CD4-positive, alpha-beta T cell treated with Interleukin-17A for 1 hour (primary cell): Measurements from ENCODE around the gene WIPF2.
"Not testable (repeated sequence)": the region's sequence is repeated elsewhere in the genome, so short reads cannot be mapped to it uniquely, and the experiment has no call there.

Source experiments
- DNase-seq: peaks from one replicate; pipeline ENCODE4 v3.0.0-alpha.2; 2020

WIPF2 gene

DNA sequence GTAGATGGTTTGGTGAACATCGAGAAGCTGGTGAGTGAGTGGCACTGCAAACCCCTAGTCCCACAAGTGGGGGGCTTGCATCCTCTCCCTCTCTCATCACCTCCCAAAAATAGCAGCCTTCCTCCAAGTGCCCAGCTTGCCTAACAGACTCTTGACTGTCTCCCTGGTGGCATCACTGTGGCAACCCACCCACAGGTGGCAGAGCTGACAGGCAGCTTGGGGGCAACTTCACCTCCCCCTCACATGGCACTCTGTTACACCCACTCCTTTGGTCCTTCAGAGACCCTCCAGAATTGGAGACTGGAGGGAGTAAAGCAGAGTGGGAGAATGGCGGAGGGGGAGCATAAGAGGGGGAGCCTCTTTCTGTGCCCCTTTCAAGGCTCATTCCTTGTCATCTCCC lies 26.1 kb upstream of the WIPF2 start:
- no peak for DNase-seq

DNA sequence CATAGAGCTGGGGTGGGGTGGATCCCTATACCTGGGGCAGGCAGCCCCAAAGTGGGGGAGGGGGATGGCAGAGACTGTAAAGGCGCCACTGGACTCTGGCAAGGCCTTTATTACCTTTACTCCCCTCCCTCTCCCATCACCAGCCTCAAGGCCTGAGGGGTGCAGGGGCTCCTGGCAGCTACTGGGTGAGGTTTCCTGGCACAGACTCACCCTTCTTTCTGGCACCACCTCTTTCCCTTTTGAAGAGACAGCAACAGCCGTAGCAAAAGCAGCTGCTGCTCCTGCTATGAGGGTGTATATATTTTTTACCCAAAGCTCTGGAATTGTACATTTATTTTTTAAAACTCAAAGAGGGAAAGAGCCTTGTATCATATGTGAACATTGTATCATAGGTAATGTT lies 24.3 kb upstream of the WIPF2 start:
- no peak for DNase-seq

DNA sequence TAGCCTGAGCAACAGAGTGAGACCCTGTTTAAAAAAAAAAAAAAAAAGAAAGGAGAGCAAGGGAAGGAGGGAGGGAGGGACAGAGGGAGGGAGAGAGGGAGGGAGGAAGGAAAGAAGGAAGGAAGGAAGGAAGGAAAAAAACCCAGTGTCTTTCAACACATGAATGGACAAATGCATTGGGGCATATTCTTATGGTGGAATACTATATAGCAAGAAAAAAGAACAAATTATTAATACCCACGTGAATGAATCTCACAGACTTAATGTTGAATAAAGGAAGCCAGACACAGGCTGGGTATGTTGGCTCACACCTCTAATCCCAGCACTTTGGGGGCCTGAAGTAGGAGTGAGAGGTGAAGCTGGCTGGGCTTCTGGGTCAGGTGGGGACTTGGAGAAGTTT lies 21.6 kb upstream of the WIPF2 start:
- DNase-seq, result no peak

DNA sequence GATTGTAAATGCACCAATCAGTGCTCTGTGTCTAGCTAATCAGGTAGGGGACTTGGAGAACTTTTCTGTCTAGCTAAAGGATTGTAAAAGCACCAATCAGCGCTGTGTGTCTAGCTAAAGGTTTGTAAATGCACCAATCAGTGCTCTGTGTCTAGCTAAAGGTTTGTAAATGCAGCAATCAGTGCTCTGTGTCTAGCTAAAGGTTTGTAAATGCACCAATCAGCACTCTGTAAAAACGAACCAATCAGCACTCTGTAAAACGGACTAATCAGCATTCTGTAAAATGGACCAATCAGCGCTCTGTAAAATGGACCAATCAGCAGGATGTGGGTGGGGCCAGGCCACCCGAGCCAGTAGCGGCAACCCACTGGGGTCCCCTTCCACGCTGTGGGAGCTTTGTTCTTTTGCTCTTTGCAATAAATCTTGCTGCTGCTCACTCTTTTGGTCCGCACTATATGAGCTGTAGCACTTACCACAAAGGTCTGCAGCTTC lies 21.1 kb upstream of the WIPF2 start:
- DNase-seq, result peak; percentile 53

DNA sequence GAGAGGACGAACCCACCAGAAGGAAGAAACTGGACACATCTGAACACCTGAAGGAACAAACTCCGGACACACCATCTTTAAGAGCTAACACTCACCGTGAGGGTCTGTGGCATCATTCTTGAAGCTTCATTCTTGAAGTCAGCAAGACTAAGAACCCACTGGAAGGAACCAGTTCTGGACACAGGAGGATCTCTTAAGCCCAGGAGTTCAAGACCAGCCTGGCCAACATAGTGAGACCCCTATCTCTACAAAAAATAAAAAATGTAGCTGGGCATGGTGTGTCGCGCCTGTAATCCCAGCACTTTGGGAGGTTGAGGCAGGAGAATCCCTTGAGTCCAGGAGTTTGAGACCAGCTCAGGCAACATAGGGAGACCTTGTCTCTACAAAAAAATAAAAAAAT lies 20.5 kb upstream of the WIPF2 start:
- no peak for DNase-seq

DNA sequence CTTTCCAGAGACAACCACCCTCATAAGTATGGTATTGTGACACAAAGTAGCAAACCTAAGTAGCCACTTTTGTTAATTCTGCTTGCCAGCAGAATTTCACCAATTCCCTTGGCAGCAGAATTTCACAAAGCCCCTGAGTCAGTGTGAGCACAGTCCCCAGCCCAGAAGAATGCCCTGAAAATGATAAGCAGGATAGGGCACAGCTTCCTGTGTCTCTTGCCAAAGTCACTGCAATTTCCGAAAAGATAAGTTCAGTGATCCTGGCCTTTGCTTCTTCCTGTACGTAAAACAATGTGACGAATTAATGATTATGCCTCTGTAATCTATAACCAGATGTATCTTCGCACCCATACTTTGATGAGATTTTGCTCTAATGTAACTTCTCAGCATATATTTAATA lies 16.0 kb upstream of the WIPF2 start:
- DNase-seq, result no peak

DNA sequence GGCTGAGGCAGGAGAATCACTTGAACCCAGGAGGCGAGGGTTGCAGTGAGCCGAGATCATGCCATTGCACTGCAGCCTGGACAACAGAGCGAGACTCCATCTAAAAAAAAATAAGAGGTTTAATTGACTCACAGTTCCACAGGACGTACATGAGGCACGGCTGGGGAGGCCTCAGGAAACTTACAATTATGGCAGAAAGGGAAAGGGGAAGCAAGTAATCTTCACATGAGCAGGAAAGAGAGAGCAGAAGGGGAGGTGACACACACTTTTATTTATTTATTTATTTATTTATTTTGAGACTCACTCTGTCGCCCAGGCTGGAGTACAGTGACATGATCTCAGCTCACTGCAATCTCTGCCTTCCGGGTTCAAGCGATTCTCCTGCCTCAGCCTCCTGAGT lies 12.9 kb upstream of the WIPF2 start:
- not testable (repeated sequence) for DNase-seq

DNA sequence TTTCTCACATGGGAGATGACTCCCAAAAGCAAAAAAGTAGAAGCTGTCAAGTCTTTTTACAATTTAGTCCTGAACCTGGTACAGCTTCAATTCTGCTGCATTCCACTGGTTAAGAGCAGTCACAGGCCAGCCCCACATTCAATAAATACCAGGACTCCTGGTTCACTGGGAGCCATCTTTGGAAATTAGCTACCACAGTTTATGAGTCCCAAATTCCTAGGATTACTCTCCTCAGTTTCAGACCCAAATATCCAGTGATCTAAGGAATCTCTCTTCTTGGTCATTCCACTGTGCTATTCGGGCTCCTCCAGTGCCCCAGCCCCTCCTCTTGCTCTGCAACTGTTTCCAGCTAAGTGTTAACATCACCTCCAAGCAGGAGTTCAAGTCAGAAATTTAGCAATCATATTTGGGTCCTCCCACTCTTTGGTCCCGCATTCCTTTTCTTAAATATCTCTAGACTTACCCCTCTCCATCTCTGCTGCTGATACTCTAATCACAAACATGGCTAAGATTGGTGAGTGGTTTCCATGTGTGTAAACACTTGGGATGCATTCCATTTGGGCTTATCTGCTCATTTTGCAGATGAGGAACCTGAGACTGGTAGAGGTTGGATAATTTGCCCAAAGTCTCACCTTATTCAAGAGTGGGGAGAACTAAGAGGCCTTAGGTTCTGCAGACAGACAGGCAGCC lies 9.6 kb upstream of the WIPF2 start:
- no peak for DNase-seq

DNA sequence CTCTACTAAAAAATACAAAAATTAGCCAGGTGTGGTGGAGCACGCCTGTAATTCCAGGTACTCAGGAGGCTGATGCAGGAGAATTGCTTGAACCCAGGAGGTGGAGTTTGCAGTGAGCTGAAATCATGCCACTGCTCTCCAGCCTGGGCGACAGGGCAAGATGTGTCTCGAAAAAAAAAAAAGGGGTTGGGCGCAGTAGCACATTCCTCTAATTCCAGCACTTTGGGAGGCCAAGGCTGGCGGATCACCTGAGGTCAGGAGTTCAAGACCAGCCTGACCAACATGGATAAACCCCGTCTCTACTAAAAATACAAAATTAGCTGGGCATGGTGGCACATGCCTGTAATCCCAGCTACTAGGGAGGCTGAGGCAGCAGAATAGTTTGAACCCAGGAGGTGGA lies 5.2 kb upstream of the WIPF2 start:
- not testable (repeated sequence) for DNase-seq

DNA sequence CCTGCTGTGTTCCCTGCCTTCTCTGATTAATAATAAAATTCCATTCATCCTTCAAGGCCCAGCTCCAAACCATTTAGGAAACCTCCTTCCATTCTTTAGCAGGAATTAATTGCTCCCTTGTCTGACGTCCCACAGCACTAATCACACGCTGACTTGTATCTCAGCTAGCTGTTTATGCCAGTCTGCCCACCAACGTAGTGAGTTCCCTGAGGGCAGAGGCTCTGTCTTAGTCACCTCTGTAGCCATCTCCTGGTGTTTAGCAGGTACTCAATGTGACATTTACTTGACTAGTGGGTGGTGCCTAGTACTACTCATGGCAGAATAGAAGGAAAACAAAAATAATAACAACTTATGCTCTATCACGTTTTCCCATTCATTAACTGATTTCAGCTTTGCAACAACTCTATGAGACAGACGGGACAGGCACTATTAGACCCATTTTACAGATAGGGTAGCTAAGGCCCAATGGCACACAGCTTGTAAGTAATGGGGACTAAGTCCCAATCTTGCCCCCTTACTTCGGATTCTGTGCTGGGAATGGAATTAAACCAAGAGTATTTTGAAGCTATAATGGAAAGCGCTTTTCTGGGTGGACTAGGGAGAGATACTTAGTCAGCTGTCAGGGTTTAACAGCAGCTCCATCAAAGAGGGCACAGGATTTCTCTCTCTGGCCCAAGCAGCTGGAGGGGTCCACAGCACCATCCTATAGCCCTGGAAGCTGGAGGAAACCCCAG lies 931 bp upstream of the WIPF2 start:
- DNase-seq, result peak; percentile 26

DNA sequence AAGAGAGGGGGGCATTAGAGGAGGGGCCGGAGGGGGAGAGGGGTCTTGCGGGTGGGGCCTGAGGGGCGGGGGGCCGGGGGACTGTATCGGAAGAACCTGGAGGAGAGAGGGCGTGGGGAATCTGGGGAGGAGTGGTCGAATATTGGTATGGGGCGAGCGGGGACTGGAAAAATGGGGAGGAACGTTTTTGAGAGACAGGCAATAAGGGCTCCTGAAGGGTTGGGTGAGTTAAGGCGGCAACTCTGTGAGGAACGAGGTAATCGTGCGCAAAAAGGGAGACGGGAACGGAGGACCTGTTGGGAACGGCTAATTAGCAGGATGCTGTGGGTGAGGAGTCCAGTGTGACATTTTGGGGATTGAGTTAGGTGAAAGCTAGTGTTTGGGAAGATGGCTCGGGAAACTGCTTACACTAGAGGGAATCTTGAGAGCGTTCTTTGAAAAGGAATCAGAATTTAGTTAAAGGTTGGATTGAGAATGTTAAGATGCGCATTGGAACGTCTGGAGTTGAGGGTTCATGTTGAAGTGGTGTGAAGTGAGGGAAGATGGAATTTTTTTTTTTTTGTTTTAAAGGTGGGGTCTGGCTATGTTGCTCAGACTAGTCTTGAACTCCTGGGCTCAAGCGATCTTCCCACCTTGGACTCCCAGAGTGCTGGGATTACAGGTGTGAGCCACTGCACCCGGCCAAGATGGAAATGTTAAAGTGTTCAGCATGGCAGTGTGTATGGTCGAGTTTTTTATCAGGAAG lies 662 bp downstream of the WIPF2 start:
- peak; percentile 37 for DNase-seq

DNA sequence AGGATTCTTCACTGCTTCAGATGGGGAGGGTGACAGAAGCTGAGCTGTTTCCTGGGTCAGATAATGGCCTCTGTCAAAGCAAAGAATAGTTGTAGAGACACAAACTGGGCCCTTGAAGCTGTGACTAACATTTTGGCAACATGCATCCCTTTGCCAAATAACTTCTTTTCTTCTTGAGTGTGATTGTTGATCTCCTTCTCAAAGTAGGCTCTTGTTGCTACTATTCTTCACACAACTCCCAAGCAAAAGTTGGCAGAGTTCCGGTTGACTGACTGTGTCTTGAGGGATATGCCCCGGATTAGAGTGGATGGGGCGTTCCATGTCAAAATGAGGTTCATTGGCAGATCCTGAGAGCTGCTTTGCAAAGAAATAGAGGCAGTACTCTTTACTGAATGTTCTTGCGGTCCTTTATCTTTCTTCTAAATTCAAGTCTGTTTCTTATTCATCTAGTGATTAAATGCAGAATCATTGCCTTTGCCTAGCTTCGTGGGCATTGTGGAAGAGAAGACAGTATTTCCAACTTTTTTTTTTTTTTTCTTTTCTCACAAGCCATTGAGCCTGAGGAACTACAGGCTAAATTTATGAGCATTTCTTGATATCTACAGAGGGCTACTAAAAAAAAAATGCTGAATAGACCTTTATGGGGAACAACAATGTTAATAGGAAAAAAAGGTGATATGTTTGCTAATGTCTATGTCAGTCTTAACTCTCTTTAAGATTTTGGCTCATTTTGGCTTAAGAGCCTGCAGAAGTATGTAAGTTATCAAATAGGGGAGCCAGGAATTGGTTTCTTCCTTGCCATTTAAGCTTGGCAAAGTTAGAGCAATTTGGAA lies 5.8 kb downstream of the WIPF2 start:
- no peak for DNase-seq

DNA sequence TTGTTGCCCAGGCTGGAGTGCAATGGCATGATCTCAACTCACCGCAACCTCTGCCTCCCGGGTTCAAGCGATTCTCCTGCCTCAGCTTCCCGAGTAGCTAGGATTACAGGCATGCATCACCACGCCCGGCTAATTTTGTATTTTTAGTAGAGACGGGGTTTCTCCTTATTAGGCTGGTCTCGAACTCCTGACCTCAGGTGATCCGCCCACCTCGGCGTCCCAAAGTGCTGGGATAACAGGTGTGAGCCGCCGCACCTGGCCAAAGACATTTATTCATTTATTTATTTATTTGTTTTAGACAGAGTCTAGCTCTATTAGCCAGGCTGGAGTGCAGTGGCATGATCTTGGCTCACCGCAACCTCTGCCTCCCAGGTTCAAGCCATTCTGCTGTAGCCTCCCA lies 10.0 kb downstream of the WIPF2 start:
- not testable (repeated sequence) for DNase-seq

DNA sequence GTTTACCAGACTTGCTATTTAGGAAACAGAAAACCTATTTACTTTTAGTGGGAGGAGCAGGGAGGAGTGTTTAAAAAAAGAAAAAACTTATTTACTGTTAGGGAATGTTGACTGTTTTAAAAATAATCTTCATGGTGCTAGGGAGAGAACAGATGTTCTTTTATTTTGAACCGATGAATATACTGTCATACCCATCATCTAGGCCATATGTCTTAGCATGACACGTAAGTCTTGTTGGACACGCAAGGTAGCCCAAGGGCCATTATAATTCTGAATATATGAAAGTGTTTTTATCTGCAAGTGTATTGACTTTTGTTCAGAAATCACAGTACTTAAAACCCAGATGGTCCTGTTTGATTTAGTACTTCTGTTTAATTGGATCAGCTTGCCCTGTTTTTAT lies 11.6 kb downstream of the WIPF2 start:
- DNase-seq, result no peak

DNA sequence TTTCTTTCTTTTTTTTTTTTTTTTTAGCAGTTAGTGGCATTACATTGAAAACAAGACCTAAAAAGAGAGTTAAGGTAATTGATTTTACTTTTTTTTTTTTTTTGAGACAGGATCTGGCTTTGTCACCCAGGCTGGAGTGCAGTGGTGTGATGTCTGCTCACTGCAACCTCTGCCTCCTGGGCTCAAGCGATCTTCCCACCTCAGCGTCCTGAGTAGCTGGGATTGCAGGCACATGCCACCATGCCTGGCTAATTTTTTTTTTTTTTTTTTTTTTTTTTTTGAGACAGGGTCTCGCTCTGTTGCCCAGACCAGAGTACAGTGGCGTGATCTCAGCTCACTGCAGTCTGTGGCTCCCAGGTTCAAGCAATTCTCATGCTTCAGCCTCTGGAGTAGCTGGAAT lies 12.8 kb downstream of the WIPF2 start:
- not testable (repeated sequence) for DNase-seq

DNA sequence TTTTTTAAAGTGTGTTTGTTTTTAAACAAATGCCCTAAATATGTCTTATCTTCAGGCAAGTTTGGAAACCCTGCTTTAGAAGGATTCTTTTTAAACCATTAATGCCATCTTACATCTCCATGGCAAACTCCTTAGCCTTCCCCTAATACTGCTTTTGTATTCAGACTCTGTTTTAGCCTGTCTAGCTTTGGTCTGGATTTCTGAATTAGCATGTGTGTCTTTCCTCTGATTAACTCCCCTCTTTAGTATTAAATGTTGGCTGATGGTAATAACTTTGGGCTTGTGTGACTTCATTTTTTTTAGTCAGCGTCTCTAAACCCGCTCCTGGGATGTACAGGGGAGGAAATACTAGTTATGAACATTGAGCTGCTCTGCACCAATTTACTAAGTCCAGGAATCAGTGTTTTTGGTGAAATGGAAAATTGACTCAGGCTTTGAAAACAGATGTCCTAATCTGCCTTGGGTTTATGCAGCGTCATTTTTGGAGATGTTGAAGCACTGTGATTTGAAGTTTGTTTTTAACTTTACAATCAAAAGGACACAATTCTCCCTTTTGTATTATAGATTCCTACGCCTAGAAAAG lies 22.2 kb downstream of the WIPF2 start:
- DNase-seq, result no peak

DNA sequence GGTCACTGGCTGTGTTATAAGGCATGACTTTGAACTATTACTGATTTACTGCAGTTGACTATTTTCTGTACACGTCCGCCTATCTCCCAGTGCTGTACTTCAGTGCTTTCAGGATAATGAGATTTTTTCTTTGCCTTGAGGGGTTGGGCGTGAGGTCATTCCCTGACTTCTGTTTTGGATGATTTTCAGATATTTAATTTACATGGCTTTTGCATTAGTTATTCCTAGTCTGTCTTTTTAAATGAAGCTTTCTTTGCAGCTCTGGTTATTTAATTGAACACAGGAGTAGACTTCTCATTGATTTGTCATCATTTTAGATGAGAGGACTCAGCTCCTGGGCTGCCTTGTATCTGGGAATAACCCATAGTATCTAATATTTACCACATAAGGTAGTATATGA lies 23.7 kb downstream of the WIPF2 start:
- no peak for DNase-seq

DNA sequence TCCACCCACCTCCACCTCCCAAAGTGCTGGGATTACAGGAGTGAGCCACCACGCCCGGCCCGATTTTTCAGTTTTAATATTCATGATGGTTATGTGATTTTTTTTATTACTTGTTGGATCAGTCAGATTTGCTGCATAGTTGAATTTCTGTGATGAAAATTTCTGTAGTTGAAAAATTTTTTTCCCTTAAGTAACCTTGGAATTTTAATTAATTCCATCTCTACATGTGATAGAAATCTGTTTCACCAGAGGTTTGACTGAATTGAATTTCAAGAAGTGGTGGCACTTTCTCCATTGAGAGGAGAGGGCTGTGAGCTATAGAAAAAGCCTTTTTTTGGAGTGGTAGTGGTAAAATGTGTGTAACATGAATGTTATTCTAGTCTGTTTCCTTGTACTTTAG lies 24.7 kb downstream of the WIPF2 start:
- DNase-seq, result no peak

DNA sequence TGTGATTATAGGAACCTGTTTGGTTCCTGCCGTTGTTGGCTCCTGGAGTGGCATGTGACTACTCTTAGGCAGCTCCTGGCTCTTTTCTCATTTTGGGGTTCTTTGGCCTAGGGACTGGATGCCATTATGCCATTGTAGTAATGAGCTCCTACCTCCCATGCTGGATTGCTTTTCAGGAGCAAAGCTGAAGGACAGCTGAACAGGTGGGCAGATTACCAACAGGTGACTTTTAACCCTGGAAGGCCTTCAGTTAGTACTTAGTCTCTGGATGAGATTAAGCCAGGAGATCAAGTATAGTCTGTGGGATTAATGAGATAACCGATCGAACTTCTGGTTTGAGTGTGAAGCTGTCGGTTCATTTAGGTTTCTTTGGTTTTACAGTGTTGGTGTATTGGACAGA lies 25.2 kb downstream of the WIPF2 start:
- DNase-seq, result no peak

DNA sequence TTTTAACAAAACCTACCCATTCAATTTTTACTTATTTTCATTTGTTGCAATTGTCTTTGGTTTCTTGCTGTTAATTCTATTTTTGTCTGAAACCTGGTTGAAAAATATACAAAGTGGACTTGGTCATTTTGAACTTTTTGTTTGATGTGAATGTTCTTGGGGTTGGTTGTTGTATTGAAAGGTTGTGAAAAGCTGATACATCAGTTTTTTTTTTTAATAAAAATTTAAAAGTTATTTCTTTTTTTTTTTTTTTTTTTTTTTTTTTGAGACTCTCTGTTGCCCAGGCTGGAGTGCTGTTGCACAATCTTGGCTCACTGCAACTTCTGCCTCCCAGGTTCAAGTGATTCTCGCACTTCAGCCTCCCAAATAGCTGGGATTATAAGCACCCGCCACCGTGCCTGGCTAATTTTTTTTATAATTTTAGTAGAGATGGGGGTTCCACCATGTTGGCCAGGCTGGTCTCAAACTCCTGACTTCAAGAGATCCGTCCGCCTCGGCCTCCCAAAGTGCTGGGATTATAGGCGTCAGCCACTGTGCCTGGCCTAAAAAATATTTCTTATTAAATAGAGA lies 28.9 kb downstream of the WIPF2 start:
- DNase-seq, result no peak

DNA sequence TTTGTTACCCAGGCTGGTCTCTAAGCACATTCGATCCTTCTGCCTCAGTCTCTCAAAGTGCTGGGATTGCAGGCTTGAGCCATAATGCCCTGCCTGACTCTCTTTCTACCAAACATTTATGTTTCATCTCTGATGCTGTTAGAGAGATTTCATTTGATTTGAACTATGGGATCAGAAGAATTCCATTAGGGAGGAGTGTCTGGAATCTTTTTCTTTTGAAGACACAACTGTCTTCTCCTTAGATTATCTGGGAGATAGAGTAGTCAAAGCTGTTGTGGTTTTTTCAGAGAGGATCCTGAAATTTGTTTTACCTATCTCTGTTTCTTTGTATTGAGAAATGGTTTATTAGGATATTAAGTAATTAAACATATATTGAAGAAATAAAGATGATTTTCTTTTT lies 29.4 kb downstream of the WIPF2 start:
- no peak for DNase-seq

DNA sequence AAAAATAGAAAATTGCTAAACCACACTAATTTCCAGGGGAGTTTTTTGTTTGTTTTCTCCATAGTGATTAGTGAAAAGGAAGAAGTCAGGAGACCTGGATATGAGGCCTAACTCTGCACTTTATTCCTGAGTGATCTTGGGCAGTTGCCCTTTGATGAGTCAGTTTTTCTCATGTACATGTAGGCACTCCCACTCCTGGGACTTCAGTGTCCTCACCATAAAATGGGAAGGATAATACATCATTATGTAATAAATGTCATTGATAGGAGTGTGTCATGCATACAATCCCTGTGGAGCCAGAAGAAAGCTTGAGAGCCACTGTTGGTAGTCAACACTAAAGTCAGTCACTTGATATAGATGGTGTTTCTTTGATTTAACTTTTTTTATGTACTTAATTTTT lies 32.5 kb downstream of the WIPF2 start:
- no peak for DNase-seq
